Measurements from ENCODE around the gene CDH8. TPM values are rescaled to one million over a fixed set of nuclear protein-coding genes. Genes with fewer than 3 reads are reported as not detected.
"Not testable (repeated sequence)": the region's sequence is repeated elsewhere in the genome, so short reads cannot be mapped to it uniquely, and the experiment has no call there.

The CDH8 gene
- total RNA-seq, 1 experiment from 2014 or later, result 3.0 TPM

- DNase-seq (ENCODE audit: low read depth), result peak; percentile 5
Measured at GRCh38 chr16:61862221-61863155, 173.8 kb downstream of the CDH8 start.

DNA sequence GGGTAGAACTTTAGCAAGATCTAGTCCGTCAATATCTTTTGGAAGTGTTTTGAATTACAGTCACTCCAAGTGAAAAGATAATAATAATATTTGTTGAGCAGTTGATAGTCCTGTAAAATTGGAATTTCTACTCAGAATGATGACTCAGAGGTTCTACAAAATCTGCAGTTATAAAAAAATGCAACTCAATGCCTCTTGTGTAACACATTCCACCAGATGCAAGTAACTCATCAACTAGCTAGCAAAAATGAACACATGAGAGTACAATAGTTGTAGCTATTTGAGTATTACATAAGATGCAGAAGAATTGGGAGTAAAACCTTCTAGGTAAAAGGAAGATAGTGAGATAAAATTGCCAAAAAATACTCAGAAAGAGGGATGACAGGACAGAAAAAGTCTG lies 177.2 kb downstream of the CDH8 start:
- DNase-seq (ENCODE audit: low read depth), result peak; percentile 77

DNA sequence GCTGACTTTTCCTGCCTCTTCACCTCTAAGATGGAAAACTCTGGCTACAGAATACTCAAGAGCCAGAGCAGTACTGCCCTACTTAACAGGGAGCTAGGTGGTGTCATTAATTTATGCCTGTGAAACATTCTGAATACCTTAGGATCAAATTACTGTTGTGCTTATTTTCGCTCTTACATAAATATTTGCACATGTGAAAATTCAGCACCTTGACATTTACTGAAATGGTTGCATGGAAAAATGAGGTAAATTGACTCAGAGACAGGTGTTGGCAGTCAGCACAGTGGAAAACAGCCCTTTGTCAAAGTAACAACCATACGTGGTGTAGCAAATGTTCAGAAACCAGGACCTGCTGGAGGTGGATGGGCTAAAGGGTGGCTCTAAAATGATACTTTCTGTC lies 193.6 kb downstream of the CDH8 start:
- no peak for DNase-seq (ENCODE audit: low read depth)

DNA sequence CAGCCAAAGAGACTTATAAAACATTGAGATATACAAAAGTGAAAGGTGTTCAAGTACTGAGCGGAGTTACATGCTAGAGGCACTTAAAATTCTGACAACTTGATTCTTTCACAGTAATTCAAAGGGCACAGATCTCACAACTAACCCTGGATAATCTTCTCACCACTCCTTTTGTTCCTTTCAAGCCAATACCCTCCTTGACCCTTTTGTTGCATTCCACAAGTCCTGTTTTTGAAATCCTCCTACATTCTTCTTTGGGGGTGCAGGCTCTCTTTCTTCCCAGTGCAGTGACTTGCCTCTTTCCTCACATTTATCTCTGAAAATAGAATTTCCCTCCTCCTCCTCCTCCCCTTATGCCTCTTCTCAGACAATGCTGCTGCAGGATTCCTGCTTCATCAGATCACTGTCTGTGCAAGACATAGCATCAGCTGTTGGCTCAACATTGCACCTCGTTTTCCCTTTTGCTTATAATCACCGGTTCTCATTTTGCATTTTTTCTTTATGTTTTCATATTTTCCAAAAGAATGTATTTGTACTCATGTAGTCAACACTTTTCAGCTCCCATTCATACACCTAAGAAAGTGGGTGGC lies 199.3 kb downstream of the CDH8 start:
- DNase-seq (ENCODE audit: low read depth), result peak; percentile 29

DNA sequence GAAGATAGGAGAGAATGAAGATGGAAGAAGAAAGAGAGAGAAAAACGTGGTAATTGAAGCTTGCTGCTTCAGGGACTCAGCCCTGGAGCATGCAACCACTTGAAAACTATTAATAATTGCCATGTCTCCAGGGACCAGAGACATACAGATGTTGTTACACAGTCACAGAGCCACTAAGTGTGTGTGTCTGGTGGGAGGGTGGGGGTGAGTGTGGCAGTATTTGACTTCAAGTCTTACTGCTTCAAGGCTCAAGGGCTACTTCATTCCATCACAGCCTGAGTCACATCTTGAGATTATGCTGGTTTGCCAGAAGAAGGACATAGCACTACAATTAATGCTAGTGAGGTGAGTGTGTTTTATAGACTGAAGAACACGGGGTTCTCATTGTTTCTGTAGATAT lies 202.2 kb downstream of the CDH8 start:
- no peak for DNase-seq (ENCODE audit: low read depth)

GRCh38 chr16:61831351-61831917 lies 204.8 kb downstream of the CDH8 start:
- peak; percentile 77 for DNase-seq (ENCODE audit: low read depth)

GRCh38 chr16:61829631-61830030 lies 206.6 kb downstream of the CDH8 start:
- peak; percentile 63 for DNase-seq (ENCODE audit: low read depth)

DNA sequence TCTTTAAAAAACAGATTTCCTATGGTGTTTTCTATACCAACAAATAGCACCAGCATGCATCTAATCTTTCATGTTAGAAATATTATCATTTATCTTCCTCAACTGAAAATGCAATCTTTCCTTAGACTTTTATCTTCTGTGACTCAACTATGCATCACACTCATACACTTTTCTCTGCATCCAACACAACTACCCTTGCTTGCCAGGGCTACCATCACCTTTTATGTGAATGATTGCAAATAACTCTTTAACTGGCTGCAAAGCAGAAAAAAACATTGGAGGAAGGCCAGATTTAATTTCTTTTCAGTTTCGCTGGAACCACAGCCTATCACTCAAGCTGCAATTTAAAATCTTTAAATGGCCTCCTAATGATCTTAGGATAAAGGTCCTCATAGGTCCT lies 212.9 kb downstream of the CDH8 start:
- no peak for DNase-seq (ENCODE audit: low read depth)

DNA sequence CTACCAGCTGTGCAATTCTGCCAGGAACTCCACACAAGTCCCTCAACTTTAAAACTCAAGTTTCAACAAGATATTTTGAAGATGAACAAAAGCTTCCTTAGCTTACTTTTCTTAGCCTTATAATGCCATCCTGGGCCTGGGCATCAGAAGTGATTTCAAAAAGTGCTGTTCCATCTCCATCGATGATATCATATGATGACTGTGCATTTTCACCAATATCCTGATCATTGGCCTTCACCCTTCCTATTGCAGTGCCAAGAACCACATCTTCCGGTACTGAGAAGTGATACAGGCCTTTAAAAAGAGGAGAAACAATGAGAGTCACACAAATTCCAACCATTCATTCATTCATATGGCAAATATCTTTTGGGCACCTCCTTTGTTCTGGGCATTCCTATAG lies 215.4 kb downstream of the CDH8 start:
- DNase-seq (ENCODE audit: low read depth), result no peak

DNA sequence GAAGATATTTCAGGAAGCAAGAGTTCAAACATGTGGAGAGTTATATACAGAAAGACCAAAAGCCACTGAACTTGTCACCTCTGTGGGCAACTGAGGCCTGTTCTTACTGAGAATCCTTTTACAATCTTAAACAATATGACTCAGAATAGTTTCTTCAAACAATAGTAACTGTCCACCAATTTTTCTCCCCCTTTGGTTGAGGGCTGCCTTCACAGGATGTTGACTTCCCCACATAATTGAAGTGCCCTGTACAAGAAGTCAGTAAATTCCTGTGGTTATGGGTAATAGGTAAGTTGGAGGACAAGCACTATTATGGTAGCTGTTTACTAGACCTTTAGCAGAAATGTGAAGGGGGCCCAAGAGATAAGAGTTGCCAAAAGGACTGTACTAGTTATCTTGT lies 215.8 kb downstream of the CDH8 start:
- peak; percentile 59 for DNase-seq (ENCODE audit: low read depth)

- DNase-seq (ENCODE audit: low read depth), result no peak
Measured at GRCh38 chr16:61818850-61819249, 217.4 kb downstream of the CDH8 start.

- no peak for DNase-seq (ENCODE audit: low read depth)
Measured at GRCh38 chr16:61817583-61818278, 218.5 kb downstream of the CDH8 start.

- peak; percentile 41 for DNase-seq (ENCODE audit: low read depth)
Measured at GRCh38 chr16:61814726-61815347, 221.4 kb downstream of the CDH8 start.

GRCh38 chr16:61813339-61813738 lies 222.9 kb downstream of the CDH8 start:
- DNase-seq (ENCODE audit: low read depth), result no peak

- DNase-seq (ENCODE audit: low read depth), result no peak
Measured at GRCh38 chr16:61812251-61812650, 224.0 kb downstream of the CDH8 start.

DNA sequence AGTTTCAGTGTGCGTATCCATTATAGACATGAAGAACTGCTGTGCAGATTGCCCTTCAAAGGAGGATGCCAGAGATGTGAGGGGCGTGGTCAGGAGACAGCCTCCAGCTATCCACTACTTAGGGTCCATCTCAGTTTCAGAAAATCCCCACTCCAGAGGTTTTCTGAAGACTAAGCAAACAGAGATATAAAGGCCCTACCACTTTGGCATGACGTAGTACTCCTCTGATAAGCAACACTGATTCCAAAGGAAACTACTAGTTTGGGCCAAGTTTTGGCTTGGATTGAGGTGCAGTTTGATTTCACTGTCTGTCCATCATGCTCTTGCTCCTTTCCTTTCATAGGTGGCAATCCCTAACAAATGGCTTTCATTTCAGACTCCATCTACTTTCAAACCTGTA lies 228.7 kb downstream of the CDH8 start:
- no peak for DNase-seq (ENCODE audit: low read depth)

- not testable (repeated sequence) for DNase-seq (ENCODE audit: low read depth)
Measured at GRCh38 chr16:61801217-61801616, 235.0 kb downstream of the CDH8 start.

DNA sequence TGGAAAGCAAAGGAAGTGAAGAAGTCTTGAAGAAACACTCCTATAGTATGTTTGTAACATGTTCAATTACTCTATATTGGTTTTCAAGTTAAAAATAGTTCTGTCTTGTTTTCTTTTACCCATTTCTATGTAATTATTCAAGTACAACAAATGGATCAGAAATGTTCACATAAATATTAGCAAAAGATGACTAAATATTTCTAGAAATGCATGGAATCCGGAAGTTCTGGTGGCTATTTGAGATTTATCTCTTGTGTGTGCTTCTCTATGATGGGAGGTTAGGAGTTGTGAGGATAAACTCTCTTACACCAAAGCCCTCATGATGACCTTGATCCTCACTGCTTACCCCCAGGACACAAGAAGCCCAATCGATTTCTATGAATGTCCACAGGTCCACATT lies 237.5 kb downstream of the CDH8 start:
- peak; percentile 25 for DNase-seq (ENCODE audit: low read depth)

DNA sequence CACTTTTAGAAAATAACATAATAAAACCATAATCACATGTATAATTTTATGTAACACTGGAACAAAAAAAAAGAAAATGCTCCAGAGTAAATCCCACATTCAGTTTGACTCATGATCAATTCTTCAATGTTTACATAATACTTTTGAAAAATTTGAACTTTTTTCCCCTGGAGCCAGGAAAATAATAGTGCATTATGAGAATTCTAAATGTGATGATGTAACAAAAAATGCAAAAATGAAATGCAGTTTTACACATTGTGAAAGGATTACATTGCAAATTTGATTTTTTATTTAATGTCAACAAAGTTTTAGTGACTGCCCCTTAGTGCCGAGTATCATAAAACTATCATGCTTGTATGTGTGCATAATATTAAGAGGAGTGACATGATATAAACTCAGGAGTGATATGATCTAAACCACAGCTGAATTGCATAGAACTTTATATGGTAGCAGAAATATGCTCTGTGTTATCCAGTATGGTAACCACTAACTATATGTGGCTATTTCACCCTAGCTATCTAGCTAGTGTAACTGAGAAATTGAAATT lies 238.2 kb downstream of the CDH8 start:
- no peak for DNase-seq (ENCODE audit: low read depth)

DNA sequence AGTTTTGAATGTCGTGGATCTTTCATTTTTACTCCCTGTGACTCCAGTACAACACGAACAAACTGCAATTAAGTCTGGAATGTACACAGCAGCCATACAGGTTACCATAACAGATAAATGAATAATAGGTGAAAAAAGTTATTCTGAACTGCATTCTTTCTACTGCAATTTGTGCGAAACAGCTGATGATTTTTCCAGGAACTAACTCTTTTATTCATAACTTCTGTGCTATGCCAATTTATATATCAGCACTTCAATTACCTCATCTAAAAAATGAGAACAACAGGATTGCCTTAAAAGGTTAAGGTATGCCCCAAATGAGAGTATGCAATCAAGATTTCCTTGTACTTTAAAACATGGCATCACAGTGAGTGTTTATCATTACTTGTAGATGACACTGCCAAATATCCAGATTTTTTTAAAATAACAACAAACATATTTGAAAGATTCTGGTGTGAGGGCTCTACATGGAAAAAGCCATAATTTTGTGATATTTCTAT lies 238.9 kb downstream of the CDH8 start:
- no peak for DNase-seq (ENCODE audit: low read depth)
